Measurements from ENCODE around the gene GALNT18. TPM values are rescaled to one million over a fixed set of nuclear protein-coding genes. Genes with fewer than 3 reads are reported as not detected.
"Not testable (repeated sequence)": the region's sequence is repeated elsewhere in the genome, so short reads cannot be mapped to it uniquely, and the experiment has no call there.

The GALNT18 gene
- total RNA-seq, 1 donor from 2014 or later: 240 TPM

DNA sequence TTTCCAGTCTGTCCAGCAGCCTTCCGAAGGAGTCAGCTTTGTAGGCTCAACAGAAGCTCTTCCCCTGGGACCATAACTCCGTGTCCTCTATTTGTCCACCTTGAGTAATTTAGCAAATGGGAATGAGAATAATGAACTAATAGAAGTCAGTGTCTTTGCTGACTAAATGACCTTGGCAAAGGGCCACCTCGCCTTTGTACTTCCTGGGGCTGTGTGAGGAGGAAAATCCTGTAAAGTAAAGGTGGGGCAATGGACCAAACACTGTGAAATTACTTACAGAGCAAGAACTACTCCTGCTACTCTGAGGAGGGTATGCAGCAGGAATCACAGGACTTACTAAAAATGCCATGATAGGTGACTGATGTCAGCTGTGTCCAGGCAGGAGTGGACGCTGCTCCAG lies 232.6 kb downstream of the GALNT18 start:
- peak in 1 of 2 donors; percentile 41 for DNase-seq (ENCODE audit: low read depth in 2 of 2)

DNA sequence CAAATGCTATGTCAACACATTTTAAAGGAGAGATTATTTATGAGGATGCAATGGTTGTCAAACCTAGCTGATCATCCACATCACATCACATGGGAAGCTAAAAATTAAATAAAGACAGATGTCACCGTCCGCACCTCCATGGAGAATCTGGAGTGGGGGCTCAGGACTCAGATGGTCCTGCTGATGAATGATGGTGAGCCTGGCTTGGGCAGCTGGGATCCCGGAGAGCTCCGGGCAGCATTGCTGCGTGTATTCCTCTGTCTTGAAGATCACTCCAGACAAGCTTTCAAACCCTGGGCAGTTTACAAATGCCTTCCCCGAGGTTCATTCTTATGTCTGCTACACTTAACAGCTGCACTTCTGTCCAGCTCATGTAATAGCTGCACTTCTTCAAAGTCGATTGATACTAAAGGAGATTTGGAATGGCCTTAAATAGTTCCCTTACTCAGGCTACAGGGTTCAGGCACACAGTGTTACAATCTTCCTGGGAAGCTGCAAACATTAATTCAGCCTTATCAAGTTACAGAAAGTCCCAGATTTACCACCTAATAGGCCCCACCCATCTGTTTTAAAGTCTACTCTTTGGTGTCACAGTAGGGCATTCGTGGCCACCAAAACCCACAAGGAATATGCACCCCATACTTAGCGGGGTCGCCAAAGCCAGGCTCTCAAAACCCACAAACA lies 234.0 kb downstream of the GALNT18 start:
- no peak for DNase-seq (ENCODE audit: low read depth in 2 of 2)

DNA sequence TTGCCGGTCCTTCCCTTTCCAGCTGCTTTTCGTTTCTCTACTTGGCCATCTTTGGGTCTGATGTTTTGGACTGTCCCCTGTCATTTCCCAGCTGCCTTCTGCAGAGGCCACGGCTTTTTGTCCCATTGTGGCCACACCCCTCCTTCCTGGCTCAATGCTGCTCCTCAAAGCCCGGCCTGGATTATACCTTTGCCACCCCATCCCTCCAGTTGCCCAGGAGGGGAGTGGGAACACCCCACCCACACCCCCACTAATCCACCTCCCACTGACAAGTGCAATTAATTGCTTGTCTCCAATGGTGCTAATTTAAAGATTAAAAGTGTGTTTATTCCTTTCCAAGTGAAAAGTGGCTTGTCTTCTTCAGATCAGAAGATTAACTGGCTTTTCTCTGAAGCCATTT lies 234.6 kb downstream of the GALNT18 start:
- no peak for DNase-seq (ENCODE audit: low read depth in 2 of 2)

DNA sequence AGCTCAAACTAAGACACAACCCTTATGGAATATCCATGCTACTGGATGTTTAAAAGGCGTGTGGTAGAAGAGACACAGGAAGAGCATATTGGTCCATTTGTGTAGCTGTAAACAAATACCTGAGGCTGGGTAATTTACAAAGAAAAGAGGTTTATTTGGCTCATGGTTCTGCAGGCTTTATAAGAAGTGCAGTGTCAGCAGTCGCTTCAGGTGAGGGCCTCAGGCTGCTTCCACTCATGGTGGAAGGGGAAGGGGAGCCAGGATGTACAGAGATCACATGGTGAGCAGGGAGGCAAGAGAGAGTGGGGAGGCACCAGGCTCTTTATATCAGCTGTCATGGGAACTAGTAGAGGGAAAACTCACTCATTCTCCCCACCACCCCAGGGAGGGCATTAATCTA lies 237.0 kb downstream of the GALNT18 start:
- DNase-seq (ENCODE audit: low read depth in 2 of 2): no peak

DNA sequence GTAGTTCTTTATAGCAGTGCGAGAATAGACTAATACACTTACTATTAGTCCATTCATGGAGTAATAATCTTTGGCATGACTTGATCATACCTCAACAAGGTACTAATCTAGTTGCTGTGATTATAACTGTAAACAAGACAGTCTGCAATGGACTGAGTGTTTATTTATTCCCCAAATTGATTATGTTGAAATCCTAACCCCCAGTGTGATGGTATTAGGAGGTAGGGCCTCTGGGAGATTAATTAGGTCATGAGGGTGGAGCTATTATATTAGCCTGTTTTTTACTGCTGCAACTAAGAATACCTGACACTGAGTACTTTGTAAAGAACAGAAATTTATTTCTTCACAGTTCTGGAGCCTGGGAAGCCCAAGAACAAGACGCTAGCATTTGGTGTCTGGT lies 237.8 kb downstream of the GALNT18 start:
- no peak for DNase-seq (ENCODE audit: low read depth in 2 of 2)

DNA sequence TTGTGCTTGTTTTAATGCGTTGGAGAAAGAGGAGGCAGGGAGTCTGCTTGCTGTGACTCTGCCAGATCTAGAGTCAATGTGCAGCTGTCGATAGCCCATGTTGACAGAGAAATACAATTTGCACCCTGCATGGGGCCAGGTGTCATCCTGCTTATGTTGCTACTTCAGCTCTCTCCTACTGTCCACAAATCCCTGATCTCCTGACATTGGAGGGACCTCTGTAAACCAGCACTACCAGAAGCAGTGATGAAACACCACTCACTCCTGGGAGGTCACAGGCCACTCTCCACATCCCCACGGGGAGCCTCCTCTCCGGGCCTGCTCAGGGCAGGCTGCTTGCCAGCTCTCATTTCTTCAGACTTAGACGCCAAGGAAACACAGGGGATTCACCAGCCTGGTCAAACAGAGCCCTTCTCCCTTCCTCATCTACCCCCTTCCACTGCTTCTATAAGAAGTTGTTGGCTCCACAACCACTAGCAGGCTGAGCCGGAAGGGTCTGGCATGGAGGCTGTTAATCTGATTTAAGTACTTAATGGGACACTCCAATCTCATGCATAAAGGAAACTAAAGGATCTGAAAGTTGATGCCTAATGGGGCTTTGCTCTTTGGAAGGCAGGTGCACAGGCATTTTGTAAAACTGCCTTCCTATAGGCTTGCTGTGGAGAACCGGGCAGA lies 238.8 kb downstream of the GALNT18 start:
- DNase-seq (ENCODE audit: low read depth in 2 of 2): no peak

DNA sequence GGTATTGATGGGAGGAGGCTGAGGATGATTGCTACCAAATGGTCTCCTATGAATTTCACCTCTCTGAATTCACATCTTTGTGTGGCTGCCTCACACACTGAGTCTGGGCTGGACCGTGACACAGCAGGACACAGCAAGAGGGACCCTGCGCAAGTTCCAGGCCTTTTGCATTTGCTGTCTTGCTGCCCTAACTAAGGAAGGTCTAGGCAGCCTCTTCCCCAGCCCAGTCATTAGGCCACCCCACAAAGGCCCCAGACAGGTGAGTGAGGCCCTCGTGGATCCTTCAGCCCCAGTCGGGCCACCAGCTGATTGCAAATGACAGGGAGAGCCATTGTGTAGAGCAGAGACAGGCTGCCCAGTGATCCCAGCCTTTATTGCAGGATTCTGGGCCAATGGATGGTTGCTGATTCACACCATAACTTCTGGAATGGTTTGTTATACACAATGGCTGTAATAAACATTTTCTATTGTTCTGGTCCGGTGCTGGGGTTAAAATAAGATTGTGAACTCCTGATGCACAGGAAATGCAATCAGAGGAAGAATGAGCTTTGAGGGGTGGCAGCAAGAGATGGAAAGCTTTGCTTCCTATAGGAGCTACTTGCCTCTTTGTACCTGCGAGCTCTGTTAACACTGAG lies 240.2 kb downstream of the GALNT18 start:
- DNase-seq (ENCODE audit: low read depth in 2 of 2): peak; percentile 33 to 60

DNA sequence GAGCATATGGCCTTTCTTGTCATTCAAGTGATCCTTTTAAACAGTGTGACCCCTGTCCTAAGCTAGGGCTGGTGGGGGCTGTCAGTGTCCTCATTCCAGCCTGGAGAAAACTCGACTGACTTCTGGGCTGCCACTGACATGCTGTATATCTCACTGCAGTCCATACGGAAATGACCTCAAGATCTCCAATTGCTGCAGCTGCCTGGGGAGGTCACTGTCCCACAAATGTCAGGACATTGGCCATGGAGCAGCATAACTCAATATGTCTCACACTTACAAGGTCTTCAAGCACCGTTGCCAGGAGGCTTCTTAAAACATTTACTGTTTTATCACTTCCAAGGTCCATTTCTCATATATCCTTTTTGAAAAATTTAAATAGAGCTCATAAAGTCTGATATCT lies 240.9 kb downstream of the GALNT18 start:
- DNase-seq (ENCODE audit: low read depth in 2 of 2): no peak

DNA sequence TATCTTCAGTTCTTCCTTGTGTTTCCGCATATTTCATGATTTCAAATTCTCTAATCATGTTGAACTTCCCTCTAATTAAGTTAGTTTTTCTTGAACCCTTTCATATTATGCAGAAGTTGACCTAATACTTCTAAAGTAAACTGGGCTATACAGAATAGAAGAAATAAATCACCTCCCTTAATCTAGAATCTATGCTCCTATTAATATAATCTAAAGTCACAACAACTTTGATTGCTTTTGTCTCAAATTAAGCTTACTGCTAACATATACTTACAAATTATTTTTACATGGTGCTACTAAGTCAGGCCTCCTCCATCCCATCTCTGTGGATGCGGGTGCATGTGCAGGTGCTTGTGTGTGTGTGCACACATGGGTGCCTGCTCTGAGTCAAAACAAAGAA lies 241.5 kb downstream of the GALNT18 start:
- no peak for DNase-seq (ENCODE audit: low read depth in 2 of 2)

DNA sequence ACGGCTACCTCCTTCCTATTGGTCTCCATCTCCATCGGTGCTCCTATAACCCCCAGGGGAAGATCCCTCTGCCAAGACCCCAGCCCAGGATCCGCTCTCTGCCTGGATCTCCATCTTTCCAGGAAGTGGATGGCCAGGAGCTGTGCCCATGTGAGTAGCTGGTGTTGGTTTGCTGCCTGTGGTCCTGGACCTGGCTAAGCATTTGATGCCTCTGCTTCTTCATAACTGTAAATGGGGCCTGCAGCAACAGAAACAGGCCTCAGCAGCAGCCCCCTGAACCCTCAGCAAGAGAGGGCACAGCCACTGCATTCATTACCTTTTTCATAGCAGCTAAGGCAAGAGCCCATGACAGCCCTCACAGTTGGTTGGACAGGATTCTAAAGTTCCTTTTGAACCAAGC lies 242.1 kb downstream of the GALNT18 start:
- no peak for DNase-seq (ENCODE audit: low read depth in 2 of 2)

DNA sequence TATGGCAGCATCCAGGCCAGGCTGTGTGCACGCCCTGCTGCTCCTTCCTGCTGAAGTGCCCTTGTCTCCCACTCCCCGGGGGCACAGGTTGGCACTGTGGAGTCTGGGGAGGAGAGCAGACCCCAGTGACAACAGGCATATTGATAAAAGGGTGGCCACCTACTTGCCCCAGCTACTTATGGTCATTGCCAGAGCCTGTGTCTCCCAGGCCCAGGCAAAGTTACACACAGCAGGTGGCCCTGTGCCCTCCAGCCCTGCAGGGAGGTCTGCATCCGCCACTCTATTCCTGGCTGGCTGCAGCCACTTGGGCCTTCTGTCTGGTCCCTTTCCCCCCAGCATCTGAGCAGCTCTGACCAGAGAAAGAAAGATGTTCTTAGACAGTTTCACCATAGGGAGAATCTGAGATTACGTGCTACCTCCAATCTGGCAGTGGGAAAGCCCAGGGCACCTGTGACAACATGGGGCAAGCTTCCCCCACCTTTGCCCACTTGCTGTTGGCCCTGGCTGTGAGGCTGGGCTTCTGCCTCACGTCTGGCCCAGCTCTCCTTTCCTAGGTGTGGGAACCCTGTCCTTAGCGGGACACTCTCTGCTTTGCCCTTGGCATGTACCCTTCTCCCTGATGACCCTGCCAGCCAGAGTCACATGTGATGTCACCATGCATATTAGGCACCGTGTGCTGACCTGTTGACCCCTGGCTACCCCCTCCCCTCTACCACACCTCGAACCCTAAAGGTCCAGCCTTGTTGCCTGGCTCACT lies 243.4 kb downstream of the GALNT18 start:
- no peak for DNase-seq (ENCODE audit: low read depth in 2 of 2)

DNA sequence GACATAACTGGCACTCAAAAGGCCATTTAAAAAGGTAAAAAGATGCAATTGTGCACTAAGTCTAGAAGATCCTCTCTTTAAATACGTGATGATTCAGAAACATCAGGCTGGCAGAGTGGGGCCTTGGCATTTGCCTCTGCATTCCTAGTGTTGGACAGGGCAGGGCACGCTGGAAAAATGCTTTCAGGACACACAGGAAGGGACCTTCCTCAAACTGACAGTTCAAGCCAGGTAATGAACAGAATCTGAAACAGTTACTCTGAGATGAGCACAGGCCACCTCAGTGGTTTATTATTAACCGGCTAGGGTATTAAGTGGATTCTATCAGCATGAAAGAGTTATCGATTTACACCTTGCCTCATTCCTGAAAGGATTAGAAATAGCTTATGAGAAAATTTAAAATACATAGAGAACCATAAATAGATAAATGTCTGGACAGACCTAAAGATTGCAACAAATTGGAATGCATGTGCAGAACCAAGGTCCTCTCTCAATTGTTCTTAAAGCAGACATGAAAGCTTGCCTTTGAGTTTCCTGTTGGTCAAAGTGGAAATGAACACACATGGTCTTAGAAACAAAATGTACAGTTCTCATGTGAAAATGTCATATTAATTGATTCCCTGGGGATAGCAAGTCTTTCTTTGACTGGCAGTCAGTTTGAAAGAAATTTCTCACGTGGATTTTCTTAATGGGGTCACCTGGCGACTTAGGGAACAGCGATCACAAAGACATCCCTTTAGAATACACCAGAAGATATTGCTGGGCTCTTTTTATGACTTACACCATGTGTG lies 247.3 kb downstream of the GALNT18 start:
- DNase-seq (ENCODE audit: low read depth in 2 of 2): no peak

DNA sequence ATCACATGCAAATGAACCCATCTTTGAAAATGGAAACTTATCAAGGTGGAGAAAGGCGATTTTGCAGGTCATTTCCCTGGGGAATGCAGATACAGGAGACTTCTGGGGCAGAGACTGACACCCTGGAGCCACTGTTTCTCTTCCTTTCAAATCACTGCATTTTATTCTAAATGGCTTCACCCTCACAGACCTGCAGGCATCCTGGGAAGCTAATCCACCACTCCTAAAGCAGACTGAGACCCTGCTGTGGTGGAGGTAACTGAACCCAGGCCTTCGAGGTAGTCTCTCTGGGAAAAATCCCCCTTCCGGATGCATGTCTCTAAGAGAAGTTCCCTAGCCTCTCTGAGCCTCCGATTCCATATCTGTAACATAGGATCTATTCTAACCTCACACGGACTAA lies 247.9 kb downstream of the GALNT18 start:
- no peak for DNase-seq (ENCODE audit: low read depth in 2 of 2)

DNA sequence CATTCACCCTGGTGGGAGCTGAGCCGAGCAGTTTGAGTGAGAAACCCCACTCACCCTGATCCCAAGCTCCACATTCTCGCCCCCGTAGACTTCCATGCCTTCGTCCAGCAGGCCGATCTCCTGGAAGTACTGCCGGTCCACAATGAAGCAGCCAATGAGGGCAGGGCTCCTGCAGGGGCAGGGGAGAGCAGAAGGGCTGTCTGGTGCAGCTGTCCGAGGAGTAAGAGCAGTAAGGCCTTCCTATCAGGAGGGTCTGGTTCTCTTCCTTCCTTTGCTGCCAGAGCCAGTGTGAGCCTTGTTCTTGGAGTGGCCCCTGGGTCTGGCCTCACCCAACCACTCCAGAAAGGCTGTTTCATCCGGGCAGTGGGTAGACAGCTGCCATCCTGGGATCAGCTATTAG lies 249.3 kb downstream of the GALNT18 start:
- DNase-seq (ENCODE audit: low read depth in 2 of 2): no peak

DNA sequence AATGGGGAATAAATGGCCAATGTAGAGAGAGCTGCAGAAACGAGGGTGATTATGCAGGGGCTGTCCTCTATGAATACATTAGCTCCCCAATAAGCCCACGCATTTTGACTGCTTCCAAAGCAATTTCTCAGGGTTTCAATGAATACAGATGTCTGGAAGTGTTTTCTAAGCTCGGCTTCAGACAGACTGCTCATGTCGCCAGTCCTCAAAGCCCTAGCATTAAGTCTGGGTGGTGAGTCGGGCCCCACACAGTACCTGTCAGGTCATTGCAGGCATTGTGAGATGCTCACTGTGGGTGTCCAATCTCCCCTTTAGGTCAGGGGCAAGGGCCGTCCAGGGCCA lies 250.9 kb downstream of the GALNT18 start:
- DNase-seq (ENCODE audit: low read depth in 2 of 2): no peak

DNA sequence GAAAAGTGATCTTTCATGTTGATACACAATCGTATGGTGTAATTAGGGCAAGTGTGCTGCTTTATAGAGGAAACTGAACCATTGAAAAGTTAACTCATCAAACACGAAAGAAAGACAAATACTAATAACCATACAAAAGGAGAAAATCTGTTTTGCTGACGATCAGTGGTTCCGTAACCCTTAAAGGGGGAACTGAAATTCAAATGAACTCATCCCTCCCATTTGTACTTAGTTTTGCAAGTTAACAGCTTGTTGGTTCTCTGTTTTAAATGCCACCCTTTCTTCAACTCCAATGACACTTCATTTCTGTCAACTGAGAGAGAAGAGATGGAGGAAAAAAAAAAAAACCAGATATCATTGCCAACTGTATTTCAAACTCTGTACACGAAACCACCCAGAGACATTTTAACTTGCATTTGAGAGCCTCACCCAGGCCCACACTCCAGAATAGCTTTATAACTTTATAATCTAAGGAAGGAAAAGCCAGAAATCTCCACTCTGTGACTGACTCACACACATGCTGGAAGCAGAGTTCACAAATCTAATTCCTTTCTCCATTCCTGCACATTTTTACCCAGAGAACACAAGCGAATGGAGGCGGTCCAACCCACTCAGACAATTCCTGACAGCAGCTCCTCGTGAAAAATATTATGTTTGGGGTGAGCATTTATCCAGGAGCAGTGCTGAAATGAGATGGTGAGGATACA lies 251.4 kb downstream of the GALNT18 start:
- DNase-seq (ENCODE audit: low read depth in 2 of 2): no peak

DNA sequence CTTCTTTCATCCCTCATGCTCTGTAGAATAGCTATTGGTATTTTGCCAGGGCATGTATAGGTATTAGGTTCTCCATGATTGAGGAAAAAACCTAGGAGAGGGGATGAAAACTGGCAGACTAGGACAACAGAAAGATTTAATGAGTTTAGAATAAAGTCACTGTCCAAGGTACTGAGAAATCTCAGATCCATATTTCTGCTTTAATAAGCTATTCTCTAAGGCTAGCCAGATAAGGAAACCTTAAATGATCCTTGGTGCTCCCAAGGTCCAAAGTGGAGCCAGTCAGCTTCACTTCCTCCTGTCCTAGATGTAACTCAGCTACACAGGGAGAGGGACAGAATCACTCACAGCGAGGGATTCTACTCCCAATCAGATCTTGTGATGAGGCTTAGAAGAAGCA lies 255.0 kb downstream of the GALNT18 start:
- DNase-seq (ENCODE audit: low read depth in 2 of 2): peak in 1 of 2 donors; percentile 31

DNA sequence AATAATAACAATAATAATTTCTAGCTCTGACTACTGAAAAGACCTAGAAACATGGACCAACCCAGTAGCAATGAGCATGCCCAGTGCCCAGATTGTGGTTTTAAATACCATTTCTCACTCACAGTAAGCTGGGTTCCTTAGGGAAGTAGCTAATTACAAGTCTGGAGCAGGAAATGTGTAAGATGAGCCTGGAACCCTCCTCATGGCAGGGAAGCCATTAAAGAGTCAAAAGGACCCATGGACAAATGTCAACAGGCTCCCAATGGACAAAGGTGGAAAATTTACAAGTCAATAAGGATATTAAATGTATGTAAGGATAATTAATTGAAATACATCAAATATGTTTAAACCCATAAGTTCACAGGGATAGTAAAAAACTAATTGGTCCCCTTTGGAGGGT lies 258.1 kb downstream of the GALNT18 start:
- DNase-seq (ENCODE audit: low read depth in 2 of 2): no peak

DNA sequence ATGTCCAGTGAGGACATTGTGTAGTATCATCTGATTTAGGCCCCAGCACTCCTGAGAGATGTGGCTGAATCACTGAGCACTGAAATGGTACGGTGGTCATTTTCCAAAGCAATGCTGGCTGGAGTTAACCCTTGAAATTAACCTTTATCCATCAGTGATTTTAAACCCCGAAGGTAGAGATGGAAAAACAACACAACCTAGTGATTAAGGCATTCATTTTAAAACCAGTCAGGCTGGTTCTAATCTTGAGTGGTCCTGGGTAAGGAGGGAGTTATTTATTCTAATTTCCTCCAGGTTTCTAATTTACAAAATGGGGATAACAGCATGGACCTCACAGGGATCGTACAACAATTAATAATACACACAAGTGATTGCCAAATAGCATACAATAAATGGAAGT lies 262.2 kb downstream of the GALNT18 start:
- DNase-seq (ENCODE audit: low read depth in 2 of 2): no peak

DNA sequence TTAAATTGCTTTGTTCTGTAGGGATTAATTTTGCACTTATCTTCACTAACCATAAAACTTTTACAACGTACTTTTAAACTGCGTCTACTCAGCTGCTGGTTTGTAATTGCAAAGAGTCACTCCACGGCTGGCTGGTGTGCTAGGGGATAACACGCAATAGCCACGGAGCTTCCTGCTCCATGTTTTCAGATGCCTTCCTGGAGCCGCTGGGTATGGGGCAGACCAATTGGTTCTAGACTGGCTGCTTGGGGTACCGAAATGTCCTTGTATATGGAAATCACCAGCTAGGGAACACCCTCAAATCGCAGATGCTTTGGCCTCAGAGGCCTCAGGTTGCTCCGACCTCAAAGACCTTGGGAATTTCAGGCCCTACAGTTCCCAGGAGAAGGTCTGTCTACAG lies 265.0 kb downstream of the GALNT18 start:
- no peak for DNase-seq (ENCODE audit: low read depth in 2 of 2)

DNA sequence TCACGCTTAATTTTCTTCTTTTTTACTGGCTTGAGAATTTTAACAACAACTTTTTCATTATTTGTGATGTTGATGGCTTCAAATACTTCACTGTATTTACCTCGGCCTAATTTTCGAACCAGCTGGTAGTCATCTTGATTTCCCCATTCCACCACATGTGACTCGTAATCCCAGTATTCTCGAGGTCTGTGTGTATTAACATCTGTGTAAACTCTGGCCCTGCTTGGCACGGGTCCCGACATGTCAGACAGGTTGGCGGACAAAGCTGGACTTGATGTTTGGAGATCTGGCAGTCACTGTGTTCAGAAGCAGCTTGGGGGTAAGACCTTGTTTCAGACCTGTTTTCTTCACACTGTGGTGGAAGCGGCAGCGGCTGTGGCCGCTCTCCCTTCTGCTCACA lies 268.9 kb downstream of the GALNT18 start, which contains the start of gene CSNK2A3:
Gene CSNK2A3 (minus strand): TSS at position 373 of the 400 bp plus-strand sequence. CDS start 131 bp downstream, at position 242.
- not testable (repeated sequence) for DNase-seq (ENCODE audit: low read depth in 2 of 2)
